SJCRH30 (cell line): Measurements from ENCODE around the gene LIMCH1. TPM values are rescaled to one million over a fixed set of nuclear protein-coding genes. Genes with fewer than 3 reads are reported as not detected.

ENCODE experiments used
- DNase-seq, 2 experiments: peaks; one replicate each; pipeline ENCODE4 v3.0.0-alpha.2; 2015 to 2020
- H3K27ac ChIP-seq: fragments of 250-450 bp; sonication (Bioruptor Pico); 2 replicates; pipeline ENCODE4 v1.5.1; 2020; ENCODE audit warnings: mild to moderate bottlenecking, moderate library complexity
- H3K27me3 ChIP-seq: fragments of 250-450 bp; sonication (Bioruptor Pico); 2 replicates; pipeline ENCODE4 v1.5.1; 2020; ENCODE audit warnings: mild to moderate bottlenecking, moderate library complexity
- H3K36me3 ChIP-seq: fragments of 250-450 bp; sonication (Bioruptor Pico); 2 replicates; pipeline ENCODE4 v1.5.1; 2020; ENCODE audit warnings: mild to moderate bottlenecking, moderate library complexity
- H3K4me1 ChIP-seq: fragments of 250-450 bp; sonication (Bioruptor Pico); 2 replicates; pipeline ENCODE4 v1.5.1; 2020; ENCODE audit warnings: mild to moderate bottlenecking, moderate library complexity
- H3K4me3 ChIP-seq: fragments of 250-450 bp; sonication (Bioruptor Pico); 2 replicates; pipeline ENCODE4 v1.5.1; 2020; ENCODE audit warnings: mild to moderate bottlenecking, moderate library complexity
- H3K9me3 ChIP-seq: fragments of 250-450 bp; sonication (Bioruptor Pico); replicated peaks from 2 replicates; pipeline ENCODE4 v1.5.1; 2020; ENCODE audit warnings: mild to moderate bottlenecking, moderate library complexity
- total RNA-seq: library from RNA; depleted of rRNA; stranded (reverse); fragments of >200 nt; shearing (Covaris generic); gene quantifications from 2 replicates; pipeline ENCODE4 v1.2.3, GENCODE V29; 2014

The LIMCH1 gene
- total RNA-seq, 1 experiment from 2014 or later = 128 TPM

DNA sequence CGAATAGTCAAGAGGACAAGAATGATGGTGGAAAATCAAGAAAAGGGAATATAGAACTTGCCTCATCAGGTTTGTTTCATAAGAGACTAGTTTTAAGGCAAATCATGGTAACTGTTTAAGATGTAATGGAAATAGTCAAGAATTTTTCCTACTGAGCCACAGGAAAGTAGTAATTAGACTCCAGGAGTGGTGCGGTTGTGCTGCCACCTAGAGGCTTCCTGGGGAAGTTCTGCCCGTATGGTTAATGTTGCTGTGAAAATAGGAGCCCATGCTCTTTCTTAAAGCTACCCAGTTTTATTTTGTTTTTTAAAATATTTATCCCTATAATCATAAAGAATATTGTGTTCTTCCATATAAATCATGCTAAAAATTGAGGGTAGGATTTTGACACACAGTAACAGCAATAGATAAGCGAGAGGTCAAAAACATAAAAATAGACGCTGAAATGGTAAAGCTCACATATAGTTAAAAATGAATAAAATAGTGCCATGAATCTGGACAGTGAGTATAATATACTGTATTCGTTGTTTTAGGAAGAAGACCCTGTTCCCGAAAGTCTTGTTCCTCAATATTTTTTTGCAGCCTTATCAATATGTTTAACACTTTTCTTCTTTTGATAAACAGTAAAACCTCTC, 123.6 kb downstream of the LIMCH1 start:
- no peaks in the 10 kb centered on the region for H3K27me3 ChIP-seq
- H3K9me3 ChIP-seq = no peaks in the 10 kb centered on the region
- H3K27ac ChIP-seq = no peak overlapping the region
- H3K36me3 ChIP-seq = peaks cover 71% of the 10 kb centered on the region
- no peak overlapping the region for H3K4me3 ChIP-seq
- H3K4me1 ChIP-seq = peaks cover 12% of the 10 kb centered on the region
- DNase-seq = peak; percentile 46 to 86

DNA sequence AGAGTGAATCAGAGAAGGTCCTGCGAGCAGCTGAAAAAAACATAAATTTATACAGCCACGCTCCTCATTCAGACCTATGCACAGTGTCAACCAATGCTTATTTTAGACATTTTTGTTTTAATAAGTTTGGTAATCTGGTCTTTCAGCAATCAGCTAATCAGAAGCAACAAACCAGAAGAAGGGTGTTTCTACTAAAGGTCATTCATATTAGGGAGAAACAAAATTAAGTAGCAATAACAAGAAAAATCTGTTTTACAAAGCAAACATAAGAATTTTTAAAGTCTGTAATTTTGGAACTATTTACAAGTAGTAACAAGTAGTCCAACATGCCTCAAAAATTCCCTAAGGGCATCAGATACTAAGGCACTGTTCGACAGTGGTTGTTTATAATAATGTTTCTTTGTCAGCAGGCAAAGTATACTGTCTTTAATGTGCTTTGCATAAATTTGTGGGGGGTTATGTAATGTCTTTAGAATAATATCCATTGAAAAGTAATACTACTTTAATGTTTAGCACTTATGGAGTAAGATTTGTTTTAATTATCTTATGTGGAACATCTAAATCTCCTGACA, 127.8 kb downstream of the LIMCH1 start:
- Histone ChIP-seq H3K36me3 (peaks cover 58% of the 10 kb centered on the region), H3K4me3 (no peak overlapping the region), H3K27ac (no peak overlapping the region), H3K27me3 (no peaks in the 10 kb centered on the region), H3K4me1 (peaks cover 5% of the 10 kb centered on the region), H3K9me3 (no peaks in the 10 kb centered on the region)
- no peak for DNase-seq

DNA sequence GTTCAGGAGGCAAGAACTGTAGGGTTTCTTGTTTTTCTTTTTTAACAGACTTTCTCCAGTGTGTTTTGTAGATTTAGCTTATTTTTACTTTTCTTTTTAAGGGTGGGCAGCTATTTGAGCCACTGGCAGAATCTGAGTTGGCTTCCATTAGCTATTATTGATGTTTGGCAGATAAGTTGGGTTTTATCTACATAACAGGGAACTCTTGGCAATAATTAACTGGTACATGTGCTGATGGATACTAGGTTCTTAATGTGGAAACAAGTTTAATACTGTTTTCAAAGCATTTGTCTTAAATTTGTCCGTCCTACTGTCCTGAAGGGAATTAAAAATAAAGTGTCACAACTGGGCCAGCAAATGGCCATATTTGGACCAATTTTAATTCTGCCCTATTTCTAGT, 130.1 kb downstream of the LIMCH1 start:
- Histone ChIP-seq H3K36me3 (peaks cover 58% of the 10 kb centered on the region), H3K27ac (no peak overlapping the region), H3K4me3 (no peak overlapping the region)

DNA sequence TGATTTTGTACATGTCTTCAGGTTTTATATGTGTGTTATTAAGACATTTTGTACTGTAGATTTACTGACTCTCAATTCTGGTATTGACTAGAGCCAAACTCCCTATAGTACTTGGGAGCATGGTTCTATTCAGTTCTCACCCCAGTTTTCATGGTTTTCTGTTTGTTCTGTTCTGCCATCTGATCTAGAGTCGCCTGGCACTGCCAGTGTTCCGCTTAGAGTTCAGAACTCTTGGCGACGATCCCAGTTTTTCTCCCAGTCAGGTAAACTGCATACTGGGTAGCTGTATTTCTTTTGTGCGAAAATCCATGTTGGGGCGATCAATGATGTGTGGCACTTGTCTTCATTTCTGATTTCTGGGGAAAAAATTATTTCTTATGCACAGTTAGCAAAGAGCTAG, 132.6 kb downstream of the LIMCH1 start:
- H3K9me3 ChIP-seq = no peaks in the 10 kb centered on the region
- DNase-seq = no peak
- no peaks in the 10 kb centered on the region for H3K27me3 ChIP-seq
- no peak overlapping the region for H3K27ac ChIP-seq
- no peaks in the 10 kb centered on the region for H3K4me1 ChIP-seq
- H3K4me3 ChIP-seq = no peak overlapping the region
- peaks cover 61% of the 10 kb centered on the region for H3K36me3 ChIP-seq

More for the DNA sequence above, 130.1 kb downstream of the LIMCH1 start:
- Histone ChIP-seq H3K27me3 (no peaks in the 10 kb centered on the region), H3K4me1 (no peaks in the 10 kb centered on the region), H3K9me3 (no peaks in the 10 kb centered on the region)
- DNase-seq = no peak

DNA sequence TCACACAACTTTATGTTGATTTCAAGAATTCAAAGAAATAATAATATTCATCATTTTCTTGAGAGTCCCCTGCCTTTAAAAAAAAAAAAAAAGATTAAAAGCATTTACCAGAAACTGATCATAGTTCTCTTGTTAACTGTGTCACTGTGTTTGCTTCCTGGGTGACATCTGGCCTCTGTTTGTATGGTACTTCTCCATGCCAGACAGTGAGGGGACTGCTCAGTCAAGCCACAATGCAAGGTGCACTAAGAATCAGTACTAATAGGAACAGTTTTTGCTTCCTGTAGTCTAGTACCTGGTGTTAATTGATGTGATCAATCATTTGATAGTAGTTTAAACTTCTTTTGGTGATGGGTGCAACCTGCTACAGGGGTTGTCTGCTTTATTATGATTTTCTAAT, 133.0 kb downstream of the LIMCH1 start:
- no peaks in the 10 kb centered on the region for H3K9me3 ChIP-seq
- no peaks in the 10 kb centered on the region for H3K27me3 ChIP-seq
- peaks cover 57% of the 10 kb centered on the region for H3K36me3 ChIP-seq
- no peak overlapping the region for H3K4me3 ChIP-seq
- DNase-seq = no peak
- H3K27ac ChIP-seq = no peak overlapping the region
- H3K4me1 ChIP-seq = no peaks in the 10 kb centered on the region

DNA sequence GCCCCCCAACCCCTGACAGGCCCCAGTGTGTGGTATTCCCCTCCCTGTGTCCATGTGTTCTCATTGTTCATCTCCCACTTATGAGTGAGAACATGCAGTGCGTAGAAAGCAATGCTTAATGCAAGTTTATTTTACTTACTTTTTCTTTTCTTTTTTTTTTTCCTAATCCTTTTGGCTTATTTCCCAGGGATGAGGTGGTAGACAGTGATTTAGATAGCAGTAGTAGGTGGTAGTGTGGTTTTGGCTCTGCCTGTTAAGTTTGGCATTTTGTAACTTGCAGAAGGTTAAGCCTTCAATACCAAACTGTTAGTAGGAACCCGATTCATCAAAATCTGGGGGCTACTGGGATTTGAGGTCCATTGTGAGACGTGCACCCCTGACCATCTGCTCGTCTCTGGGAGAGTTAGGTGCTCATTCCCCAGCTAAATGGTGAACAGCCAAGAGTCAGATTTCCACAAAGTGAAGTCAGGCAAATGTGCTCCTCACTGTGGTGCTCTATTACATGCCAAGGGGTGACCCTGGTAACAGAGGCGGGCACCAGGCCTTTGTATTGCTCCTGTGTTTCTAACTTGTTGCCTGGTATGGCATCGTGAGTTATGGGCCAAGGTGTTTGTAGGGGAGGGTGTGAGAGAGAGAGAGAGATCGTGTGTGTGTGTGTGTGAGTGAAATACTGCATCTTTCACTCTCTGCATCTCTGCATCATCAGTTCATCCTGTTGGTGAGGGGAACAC, 140.3 kb downstream of the LIMCH1 start:
- Histone ChIP-seq H3K27me3 (no peaks in the 10 kb centered on the region), H3K4me1 (peaks cover 12% of the 10 kb centered on the region; the same call in 1 of the 2 replicates), H3K27ac (no peak overlapping the region), H3K9me3 (no peaks in the 10 kb centered on the region; the same call in 1 of the 2 replicates), H3K36me3 (peaks cover 62% of the 10 kb centered on the region), H3K4me3 (no peak overlapping the region)
- peak in 1 of 2 experiments; percentile 54 for DNase-seq

DNA sequence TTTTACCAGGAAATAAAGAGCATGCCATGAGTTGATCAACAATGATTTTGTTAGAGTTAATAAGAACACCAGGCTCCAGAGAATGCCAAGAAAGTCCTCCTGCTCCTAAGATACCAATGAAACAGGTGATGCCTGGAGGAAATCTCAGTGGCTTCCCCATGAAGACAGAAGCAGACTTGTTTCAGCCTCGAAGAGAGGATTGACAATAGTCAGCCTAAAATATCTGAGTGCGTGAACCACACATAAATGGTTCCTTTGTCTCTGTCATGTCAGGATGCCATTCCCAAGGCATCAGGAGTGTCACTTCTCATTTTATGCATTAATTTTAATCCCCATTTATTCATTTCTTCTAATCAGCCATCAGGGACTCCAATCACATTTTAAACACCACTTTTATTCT, 141.0 kb downstream of the LIMCH1 start:
- Histone ChIP-seq H3K4me1 (peaks cover 12% of the 10 kb centered on the region; the same call in 1 of the 2 replicates), H3K9me3 (no peaks in the 10 kb centered on the region; the same call in 1 of the 2 replicates), H3K27me3 (no peaks in the 10 kb centered on the region), H3K27ac (no peak overlapping the region), H3K36me3 (peaks cover 61% of the 10 kb centered on the region), H3K4me3 (no peak overlapping the region)
- DNase-seq = peak in 1 of 2 experiments; percentile 32

DNA sequence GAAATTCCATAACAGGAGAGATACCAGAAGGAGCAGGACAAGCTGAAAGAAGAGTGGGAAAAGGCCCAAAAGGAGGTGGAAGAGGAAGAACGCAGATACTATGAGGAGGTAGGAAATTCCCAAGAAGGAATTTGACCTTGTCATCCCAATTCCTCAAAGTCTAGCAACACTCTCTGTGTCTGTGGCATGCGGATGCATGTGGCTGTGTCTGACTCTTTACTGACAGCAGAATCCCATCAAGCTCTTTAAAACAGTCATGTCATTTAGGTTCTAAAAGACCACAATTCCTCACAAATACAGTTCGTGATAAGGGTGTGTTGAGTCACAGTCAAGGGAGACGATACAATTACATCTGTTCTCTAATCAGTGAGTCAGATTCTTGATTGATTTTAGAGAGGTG, 142.0 kb downstream of the LIMCH1 start:
- no peaks in the 10 kb centered on the region; the same call in 1 of the 2 replicates for H3K9me3 ChIP-seq
- H3K27me3 ChIP-seq = no peaks in the 10 kb centered on the region
- H3K27ac ChIP-seq = no peak overlapping the region
- peaks cover 12% of the 10 kb centered on the region; the same call in 1 of the 2 replicates for H3K4me1 ChIP-seq
- DNase-seq = no peak
- H3K36me3 ChIP-seq = peaks cover 60% of the 10 kb centered on the region
- H3K4me3 ChIP-seq = no peak overlapping the region

DNA sequence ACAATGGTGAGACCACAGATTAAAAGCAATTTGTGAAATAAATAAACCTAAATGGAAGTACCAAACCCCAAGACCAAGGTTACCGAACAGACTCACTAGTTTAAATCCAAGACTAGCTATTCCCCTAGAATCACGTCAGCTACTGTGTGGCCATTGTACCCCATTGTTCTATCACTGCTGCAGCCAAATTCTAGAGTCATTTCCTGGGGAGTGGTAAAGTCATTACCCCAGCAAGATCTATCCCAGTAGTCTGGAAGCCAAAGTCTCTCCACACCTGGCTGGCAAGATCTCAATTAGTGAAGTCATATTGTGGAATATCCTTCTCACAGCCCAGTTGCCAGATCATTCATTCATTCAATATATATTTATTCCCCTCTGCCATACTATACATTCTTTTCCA, 143.1 kb downstream of the LIMCH1 start:
- Histone ChIP-seq H3K27ac (no peak overlapping the region), H3K27me3 (no peaks in the 10 kb centered on the region), H3K4me1 (peaks cover 12% of the 10 kb centered on the region; the same call in 1 of the 2 replicates), H3K4me3 (no peak overlapping the region), H3K9me3 (no peaks in the 10 kb centered on the region; the same call in 1 of the 2 replicates), H3K36me3 (peaks cover 68% of the 10 kb centered on the region)
- DNase-seq = no peak

DNA sequence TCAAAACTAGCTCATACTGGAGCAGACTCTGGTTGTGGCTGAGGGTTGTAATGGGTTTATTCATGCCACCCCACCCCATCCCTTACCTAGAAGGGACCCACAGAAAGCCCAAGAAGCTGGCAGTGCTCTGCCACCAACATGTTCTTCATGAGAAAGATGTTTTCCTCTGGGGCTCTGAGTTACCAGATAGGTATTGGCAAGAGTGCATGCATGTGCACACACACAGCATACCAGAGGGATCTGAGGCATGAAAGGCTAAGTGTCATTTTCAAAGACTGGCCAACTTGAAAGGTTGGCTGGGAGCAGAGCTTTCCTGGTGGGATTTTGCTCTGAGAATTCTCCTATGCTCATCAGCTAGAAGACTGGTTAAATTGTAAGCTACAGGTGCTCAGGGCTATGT, 145.4 kb downstream of the LIMCH1 start:
- H3K4me3 ChIP-seq = no peak overlapping the region
- H3K27me3 ChIP-seq = no peaks in the 10 kb centered on the region
- no peak for DNase-seq
- peaks cover 5% of the 10 kb centered on the region; the same call in 1 of the 2 replicates for H3K4me1 ChIP-seq
- H3K27ac ChIP-seq = no peak overlapping the region
- peaks cover 81% of the 10 kb centered on the region for H3K36me3 ChIP-seq
- no peaks in the 10 kb centered on the region; the same call in 1 of the 2 replicates for H3K9me3 ChIP-seq

DNA sequence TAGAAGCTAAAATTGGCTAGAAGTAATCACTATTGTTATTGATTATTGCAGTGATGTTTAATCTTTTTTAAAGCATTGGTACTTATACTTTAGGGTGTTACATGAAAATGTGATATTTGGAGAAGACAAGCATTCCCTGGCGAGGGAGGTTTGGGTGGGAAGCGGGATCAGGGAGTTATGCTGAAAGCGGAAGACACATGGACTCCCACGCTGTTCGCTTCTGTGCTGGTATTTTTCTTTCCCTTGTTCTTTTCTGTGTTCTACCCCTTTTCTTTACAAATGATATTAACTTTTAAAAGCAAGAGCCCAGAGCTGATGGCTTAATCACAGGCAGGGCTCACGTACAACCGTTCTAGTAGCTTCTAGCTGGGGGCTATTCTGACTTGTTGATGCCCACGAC, 148.9 kb downstream of the LIMCH1 start:
- H3K9me3 ChIP-seq = no peaks in the 10 kb centered on the region
- no peak overlapping the region for H3K4me3 ChIP-seq
- no peaks in the 10 kb centered on the region for H3K4me1 ChIP-seq
- H3K27me3 ChIP-seq = no peaks in the 10 kb centered on the region
- DNase-seq = no peak
- H3K27ac ChIP-seq = no peak overlapping the region
- peaks cover 86% of the 10 kb centered on the region for H3K36me3 ChIP-seq

DNA sequence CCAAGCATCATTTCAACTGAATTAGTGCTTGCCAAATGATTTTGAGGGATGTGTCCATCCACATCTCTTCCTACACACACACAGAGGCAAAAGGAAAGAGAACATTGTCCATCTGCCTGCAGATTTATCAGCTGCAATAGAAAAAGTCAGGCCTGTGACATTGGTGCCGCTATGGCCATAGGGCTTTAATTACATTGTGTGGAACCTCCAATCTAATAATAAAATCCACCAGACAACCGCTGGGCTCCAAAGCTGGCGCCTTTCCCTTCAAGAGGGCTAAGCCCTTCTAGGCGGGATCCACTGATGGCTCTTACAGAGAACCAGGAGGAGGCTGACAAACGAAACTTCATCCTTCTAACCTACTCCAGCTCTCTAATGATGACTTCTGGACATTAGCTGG, 150.0 kb downstream of the LIMCH1 start:
- no peak overlapping the region for H3K27ac ChIP-seq
- H3K9me3 ChIP-seq = no peaks in the 10 kb centered on the region
- DNase-seq = no peak
- H3K4me3 ChIP-seq = no peak overlapping the region
- no peaks in the 10 kb centered on the region for H3K27me3 ChIP-seq
- H3K4me1 ChIP-seq = no peaks in the 10 kb centered on the region
- peaks cover 85% of the 10 kb centered on the region for H3K36me3 ChIP-seq

DNA sequence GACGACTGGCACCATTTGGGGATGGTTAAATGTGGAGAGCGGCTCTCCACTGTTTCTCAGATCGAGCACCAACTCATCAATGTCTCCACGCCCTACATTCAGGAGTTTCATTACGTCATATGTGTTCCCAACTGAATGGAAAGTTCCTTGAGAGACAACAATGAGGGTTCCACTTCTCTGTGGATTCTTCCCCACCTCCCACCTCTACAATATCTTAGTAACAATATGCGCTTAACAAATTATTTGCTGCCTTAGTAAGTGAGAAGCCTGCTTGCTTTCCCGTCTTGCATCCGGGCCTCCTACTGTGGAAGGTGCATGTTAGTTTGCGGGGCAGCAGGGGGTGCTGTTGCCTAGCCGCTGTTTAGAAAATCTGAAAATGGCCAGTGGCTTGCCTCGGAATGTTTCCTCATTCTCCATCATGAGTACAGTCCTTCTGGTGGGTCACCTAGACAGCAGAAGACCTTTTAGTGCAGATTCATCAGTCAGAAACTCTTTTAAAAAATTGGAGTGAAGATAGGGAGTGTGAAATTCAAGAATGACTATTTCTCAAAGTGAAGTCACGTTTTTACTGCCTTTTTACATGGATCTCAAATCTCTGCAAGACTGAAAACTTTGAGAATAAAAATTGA, 154.9 kb downstream of the LIMCH1 start:
- Histone ChIP-seq H3K36me3 (peaks cover 77% of the 10 kb centered on the region), H3K4me1 (no peaks in the 10 kb centered on the region), H3K4me3 (no peak overlapping the region), H3K9me3 (no peaks in the 10 kb centered on the region), H3K27me3 (no peaks in the 10 kb centered on the region), H3K27ac (no peak overlapping the region)
- peak; percentile 53 to 70 for DNase-seq

DNA sequence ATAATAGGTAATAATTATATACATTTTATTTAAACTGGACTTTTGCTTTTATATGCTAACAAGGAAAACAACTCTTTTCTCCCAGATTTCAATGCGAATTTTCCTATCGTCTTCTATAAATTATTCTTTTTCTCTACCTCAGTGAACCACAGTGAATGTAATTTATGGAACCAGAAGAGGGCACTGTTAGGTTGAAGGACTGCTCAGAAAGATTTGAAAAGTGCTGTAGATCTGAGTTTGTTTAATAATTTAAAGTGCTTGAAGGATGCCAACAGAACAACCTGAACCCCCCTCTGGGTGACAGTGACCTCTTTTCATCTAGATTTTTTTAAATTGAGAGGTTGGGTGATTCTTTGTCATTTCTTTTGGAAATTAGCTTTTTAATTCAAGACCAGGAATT, 155.7 kb downstream of the LIMCH1 start:
- Histone ChIP-seq H3K4me3 (no peak overlapping the region), H3K4me1 (no peaks in the 10 kb centered on the region), H3K27me3 (no peaks in the 10 kb centered on the region), H3K27ac (no peak overlapping the region), H3K36me3 (peaks cover 72% of the 10 kb centered on the region), H3K9me3 (no peaks in the 10 kb centered on the region)
- peak in 1 of 2 experiments; percentile 60 for DNase-seq

DNA sequence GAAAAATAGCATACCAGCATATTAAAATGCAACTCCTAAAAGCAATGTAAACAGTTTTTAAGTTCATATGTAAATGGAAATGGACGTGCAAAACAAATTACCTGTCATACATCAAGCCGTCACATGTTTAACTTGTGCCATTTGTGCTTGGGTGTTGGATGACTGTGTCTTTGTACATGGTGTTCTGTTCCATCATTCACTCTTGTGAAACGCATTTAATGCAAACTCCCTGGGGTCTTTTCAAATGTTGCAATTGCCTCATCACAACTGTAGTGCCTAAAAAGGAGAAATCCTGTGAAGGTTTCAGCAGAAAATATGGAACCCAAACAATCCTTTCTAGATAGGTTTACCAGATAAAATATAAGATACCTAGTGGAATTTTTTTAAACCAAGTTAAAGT, 158.2 kb downstream of the LIMCH1 start:
- peaks cover 51% of the 10 kb centered on the region for H3K36me3 ChIP-seq
- DNase-seq = no peak
- H3K27ac ChIP-seq = no peak overlapping the region
- H3K9me3 ChIP-seq = no peaks in the 10 kb centered on the region
- no peak overlapping the region for H3K4me3 ChIP-seq
- no peaks in the 10 kb centered on the region for H3K4me1 ChIP-seq
- H3K27me3 ChIP-seq = no peaks in the 10 kb centered on the region
